Hepatocyte (in vitro differentiated cells): ENCODE results near the gene RRP7A. TPM values are rescaled to one million over a fixed set of nuclear protein-coding genes. Genes with fewer than 3 reads are reported as not detected.
"Not testable (repeated sequence)": the region's sequence is repeated elsewhere in the genome, so short reads cannot be mapped to it uniquely, and the experiment has no call there.

Experiments
- DNase-seq: peaks from one replicate; pipeline ENCODE4 v3.0.0-alpha.2; 2016; ENCODE audit warnings: low spot score
- H2AFZ ChIP-seq: fragments of 200-600 bp; sonication (generic); 2 replicates; pipeline ENCODE4 v1.6.0; 2016; ENCODE audit warnings: antibody characterized with exemption, mild to moderate bottlenecking
- H3K27ac ChIP-seq: fragments of 200-600 bp; sonication (generic); 2 replicates; pipeline ENCODE4 v1.5.1; 2016; ENCODE audit warnings: mild to moderate bottlenecking
- H3K27me3 ChIP-seq: fragments of 200-600 bp; sonication (generic); 2 replicates; pipeline ENCODE4 v1.6.1; 2016
- H3K36me3 ChIP-seq: fragments of 200-600 bp; sonication (generic); replicated peaks from 2 replicates; pipeline ENCODE4 v1.5.1; 2016; ENCODE audit warnings: low read depth; ENCODE audit not compliant: insufficient read depth
- H3K4me1 ChIP-seq: fragments of 200-600 bp; sonication (generic); 2 replicates; pipeline ENCODE4 v1.5.1; 2016; ENCODE audit warnings: mild to moderate bottlenecking, moderate library complexity; ENCODE audit not compliant: insufficient read depth
- H3K4me2 ChIP-seq: fragments of 200-600 bp; sonication (generic); 2 replicates; pipeline ENCODE4 v1.6.0; 2016
- H3K4me3 ChIP-seq: fragments of 200-600 bp; sonication (generic); 2 replicates; pipeline ENCODE4 v1.5.1; 2016; ENCODE audit warnings: mild to moderate bottlenecking
- H3K79me2 ChIP-seq: fragments of 200-600 bp; sonication (generic); 2 replicates; pipeline ENCODE4 v1.6.0; 2017; ENCODE audit warnings: mild to moderate bottlenecking
- H3K9me2 ChIP-seq: fragments of 200-600 bp; sonication (generic); replicated peaks from 2 replicates; pipeline ENCODE4 v1.6.0; 2017; ENCODE audit warnings: mild to moderate bottlenecking; ENCODE audit not compliant: insufficient read depth
- H3K9me3 ChIP-seq: fragments of 200-600 bp; sonication (generic); 2 replicates; pipeline ENCODE4 v1.5.1; 2016; ENCODE audit warnings: low read depth, mild to moderate bottlenecking
- H4K20me1 ChIP-seq: fragments of 200-600 bp; sonication (generic); 2 replicates; pipeline ENCODE4 v1.6.0; 2016; ENCODE audit warnings: mild to moderate bottlenecking; ENCODE audit not compliant: insufficient read depth, poor library complexity, severe bottlenecking
- EZH2 ChIP-seq: fragments of 200-600 bp; sonication (generic); IDR thresholded peaks from 2 replicates; pipeline ENCODE4 v1.6.1; 2016; ENCODE audit warnings: antibody characterized with exemption, mild to moderate bottlenecking, borderline replicate concordance
- EZH2phosphoT487 ChIP-seq: fragments of 200-600 bp; sonication (generic); IDR thresholded peaks from one replicate; pipeline ENCODE4 v1.6.1; 2018; ENCODE audit warnings: antibody characterized with exemption, mild to moderate bottlenecking, low read depth, moderate library complexity; ENCODE audit not compliant: unreplicated experiment, severe bottlenecking
- whole genome bisulfite sequencing: methylation state at CpG from one replicate; pipeline ENCODE4 v1.1.6; 2016; ENCODE audit warnings: low lambda C conversion rate; ENCODE audit errors: missing lambda C conversion rate; 5-methylcytosine and 5-hydroxymethylcytosine counted together
- polyA plus RNA-seq: library from polyadenylated mRNA; unstranded; fragments of >200 nt; fragmentation: Nextera tagmentation; extraction: Ambion mirVana; gene quantifications from 2 replicates; pipeline ENCODE4 v1.2.1, GENCODE V29; 2016
- total RNA-seq: library from RNA; depleted of rRNA; stranded (reverse); fragments of >200 nt; gene quantifications from 2 replicates; pipeline ENCODE4 v1.2.3, GENCODE V29; 2014
- TF ChIP-seq, protein P1 (sequence below): fragments of 200-600 bp; sonication (generic); IDR thresholded peaks from 2 replicates; pipeline ENCODE4 v1.5.1; 2016; ENCODE audit warnings: antibody characterized with exemption, mild to moderate bottlenecking; ENCODE audit not compliant: poor library complexity

RRP7A gene
- total and polyA plus RNA-seq, 2 experiments from 2014 or later = 27.6 to 51.6 TPM

DNA sequence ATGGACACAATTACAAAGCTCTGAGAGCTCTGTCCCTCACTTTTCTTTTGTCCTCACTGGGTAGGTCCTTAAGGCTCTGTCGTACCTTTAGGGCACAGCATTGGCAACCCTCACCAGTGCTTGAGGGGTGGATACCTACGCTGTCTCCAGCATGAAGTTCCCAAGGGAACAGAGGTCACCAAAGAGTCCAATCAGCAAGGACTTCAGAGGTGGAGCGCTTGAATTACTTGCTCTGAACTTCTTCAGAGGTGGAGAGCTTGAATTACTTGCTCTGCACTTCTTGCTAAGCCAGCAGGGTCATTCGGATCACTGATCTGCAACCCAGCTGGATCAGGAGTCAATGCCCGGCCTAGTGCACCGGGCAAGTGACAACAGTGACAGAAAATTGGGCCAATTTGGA lies 35.1 kb downstream of the RRP7A start:
- TF ChIP-seq, protein P1, sequence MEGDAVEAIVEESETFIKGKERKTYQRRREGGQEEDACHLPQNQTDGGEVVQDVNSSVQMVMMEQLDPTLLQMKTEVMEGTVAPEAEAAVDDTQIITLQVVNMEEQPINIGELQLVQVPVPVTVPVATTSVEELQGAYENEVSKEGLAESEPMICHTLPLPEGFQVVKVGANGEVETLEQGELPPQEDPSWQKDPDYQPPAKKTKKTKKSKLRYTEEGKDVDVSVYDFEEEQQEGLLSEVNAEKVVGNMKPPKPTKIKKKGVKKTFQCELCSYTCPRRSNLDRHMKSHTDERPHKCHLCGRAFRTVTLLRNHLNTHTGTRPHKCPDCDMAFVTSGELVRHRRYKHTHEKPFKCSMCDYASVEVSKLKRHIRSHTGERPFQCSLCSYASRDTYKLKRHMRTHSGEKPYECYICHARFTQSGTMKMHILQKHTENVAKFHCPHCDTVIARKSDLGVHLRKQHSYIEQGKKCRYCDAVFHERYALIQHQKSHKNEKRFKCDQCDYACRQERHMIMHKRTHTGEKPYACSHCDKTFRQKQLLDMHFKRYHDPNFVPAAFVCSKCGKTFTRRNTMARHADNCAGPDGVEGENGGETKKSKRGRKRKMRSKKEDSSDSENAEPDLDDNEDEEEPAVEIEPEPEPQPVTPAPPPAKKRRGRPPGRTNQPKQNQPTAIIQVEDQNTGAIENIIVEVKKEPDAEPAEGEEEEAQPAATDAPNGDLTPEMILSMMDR = no peak
- no peak for TF ChIP-seq EZH2
- TF ChIP-seq EZH2phosphoT487 = no peak
- H3K9me3 ChIP-seq = no peaks in the 10 kb centered on the region
- H2AFZ ChIP-seq = no peak overlapping the region
- H3K4me2 ChIP-seq = no peak overlapping the region
- no peaks in the 10 kb centered on the region for H4K20me1 ChIP-seq
- H3K27ac ChIP-seq = no peak overlapping the region
- no peaks in the 10 kb centered on the region for H3K79me2 ChIP-seq
- H3K27me3 ChIP-seq = no peaks in the 10 kb centered on the region
- no peaks in the 10 kb centered on the region for H3K4me1 ChIP-seq
- WGBS = 78% methylated on average over 6 of the region's 6 CpGs
- no peak overlapping the region for H3K4me3 ChIP-seq
- no peaks in the 10 kb centered on the region for H3K9me2 ChIP-seq
- no peaks in the 10 kb centered on the region for H3K36me3 ChIP-seq
- DNase-seq = no peak

DNA sequence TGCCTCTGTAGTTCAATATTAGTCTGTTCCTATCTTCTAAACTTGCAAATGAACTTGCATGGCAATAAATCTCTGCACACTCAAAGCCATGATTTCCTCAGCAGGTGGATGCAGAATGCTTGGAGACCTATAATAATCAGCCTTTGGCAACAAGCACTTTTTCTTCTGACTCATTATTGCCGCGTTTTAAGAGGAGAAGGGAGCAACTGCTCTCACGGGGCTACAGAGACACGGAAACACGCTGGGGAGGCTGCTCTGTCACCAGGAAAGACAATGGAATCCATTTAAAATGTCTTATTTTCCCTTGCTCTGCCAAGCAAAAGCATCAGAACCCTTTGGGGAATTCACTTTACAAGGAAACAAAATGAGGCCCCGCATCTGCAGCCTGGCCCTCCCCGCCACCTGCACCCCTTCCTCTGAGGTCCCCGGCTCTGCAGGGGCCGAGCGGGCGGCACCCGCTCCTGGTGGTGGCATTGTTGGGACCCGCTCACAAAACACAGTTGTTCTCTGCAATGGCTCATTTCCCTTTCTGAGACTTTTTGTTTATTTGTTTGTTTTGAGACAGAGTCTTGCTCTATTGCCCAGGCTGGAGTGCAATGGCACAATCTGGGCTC lies 35.9 kb downstream of the RRP7A start:
- H3K79me2 ChIP-seq, H3K36me3 ChIP-seq, H3K4me3 ChIP-seq, H3K27me3 ChIP-seq, H3K27ac ChIP-seq, H3K4me2 ChIP-seq, H2AFZ ChIP-seq, DNase-seq, H3K4me1 ChIP-seq, H3K9me3 ChIP-seq, H4K20me1 ChIP-seq, H3K9me2 ChIP-seq: not testable (repeated sequence)
- 89% methylated on average over 3 of the region's 13 CpGs for WGBS

DNA sequence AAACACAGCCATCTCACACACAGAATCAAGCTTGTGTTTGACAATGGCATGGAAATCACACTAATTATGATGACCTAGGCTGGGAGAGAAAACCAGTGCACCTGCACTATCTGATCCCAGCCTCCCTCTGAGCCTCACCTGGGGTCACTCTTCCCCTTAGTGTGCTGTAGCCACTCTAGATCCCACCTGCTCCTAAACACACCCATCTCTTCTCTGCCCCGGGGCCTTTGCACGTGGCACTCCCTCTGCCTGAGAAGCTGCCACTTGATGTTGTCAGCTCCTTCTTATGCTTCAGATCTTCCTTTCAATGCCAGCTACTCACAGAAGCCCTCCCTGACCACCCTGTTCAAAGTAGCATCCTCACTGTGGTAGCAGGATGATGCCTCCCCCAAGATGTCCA lies 44.5 kb downstream of the RRP7A start:
- H3K36me3 ChIP-seq = no peaks in the 10 kb centered on the region
- no peak overlapping the region for H3K27ac ChIP-seq
- no peaks in the 10 kb centered on the region for H3K27me3 ChIP-seq
- no peak for DNase-seq
- no peaks in the 10 kb centered on the region for H3K79me2 ChIP-seq
- no peaks in the 10 kb centered on the region for H3K9me3 ChIP-seq
- H3K4me1 ChIP-seq = no peaks in the 10 kb centered on the region
- H4K20me1 ChIP-seq = no peaks in the 10 kb centered on the region
- no peak overlapping the region for H2AFZ ChIP-seq
- H3K4me2 ChIP-seq = no peak overlapping the region
- 91% methylated on average over 2 of the region's 2 CpGs for WGBS
- TF ChIP-seq EZH2 (no peak), EZH2phosphoT487 (no peak)
- TF ChIP-seq, protein P1 = no peak
- H3K9me2 ChIP-seq = no peaks in the 10 kb centered on the region
- H3K4me3 ChIP-seq = no peak overlapping the region

DNA sequence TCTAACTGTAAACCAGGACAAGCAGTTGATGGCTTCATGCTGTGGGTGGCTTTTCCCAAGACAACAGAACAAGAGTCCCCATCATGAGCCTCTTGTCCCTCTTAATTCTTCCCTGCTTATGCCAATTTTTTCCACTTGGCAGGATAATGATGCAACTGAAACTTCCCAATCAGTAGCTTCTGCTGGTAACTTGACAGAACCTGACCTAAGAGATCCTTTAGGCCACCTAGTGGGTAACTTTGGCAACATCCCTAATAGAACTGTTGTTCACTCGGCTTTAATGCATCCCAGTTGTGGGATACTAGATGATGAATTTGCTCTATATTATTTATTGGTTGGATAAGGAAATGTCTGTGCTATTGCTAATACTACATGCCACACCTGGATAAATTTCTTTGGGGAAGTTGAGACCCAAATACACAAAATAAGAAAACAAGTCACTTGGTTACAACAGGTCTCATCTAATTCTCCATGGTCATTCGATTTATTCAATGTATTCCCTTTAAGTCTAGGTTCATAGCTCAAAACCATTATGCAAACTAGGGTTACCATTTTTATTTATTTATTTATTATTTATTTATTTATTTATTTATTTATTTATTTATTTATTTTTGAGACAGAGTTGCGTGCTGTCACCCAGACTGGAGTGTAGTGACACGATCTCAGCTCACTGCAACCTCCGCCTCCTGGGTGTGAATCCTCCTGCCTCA lies 46.0 kb downstream of the RRP7A start:
- whole genome bisulfite sequencing = 77% methylated on average over 5 of the region's 5 CpGs
- DNase-seq = peak; percentile 77
- no peak overlapping the region for H3K4me2 ChIP-seq
- H3K9me2 ChIP-seq = no peaks in the 10 kb centered on the region
- H3K4me3 ChIP-seq = no peak overlapping the region
- no peak overlapping the region for H2AFZ ChIP-seq
- no peak overlapping the region for H3K27ac ChIP-seq
- no peaks in the 10 kb centered on the region for H3K79me2 ChIP-seq
- TF ChIP-seq EZH2 (no peak), EZH2phosphoT487 (no peak)
- TF ChIP-seq, protein P1 = peak; percentile 65
- no peaks in the 10 kb centered on the region for H4K20me1 ChIP-seq
- H3K9me3 ChIP-seq = no peaks in the 10 kb centered on the region
- no peaks in the 10 kb centered on the region for H3K36me3 ChIP-seq
- H3K27me3 ChIP-seq = no peaks in the 10 kb centered on the region
- no peaks in the 10 kb centered on the region for H3K4me1 ChIP-seq
